D721Med (cell line): Measurements from ENCODE around the gene TBC1D1.

ENCODE experiments used
- DNase-seq: peaks from one replicate; pipeline ENCODE4 v3.0.0; 2011; ENCODE audit warnings: low spot score; ENCODE audit not compliant: insufficient read length
- FAIRE-seq: peaks from 2 replicates; lab custom pipeline; 2011; peaks lifted over from hg19 to GRCh38; lab: Jason Lieb, UNC
- TF ChIP-seq, protein P1 (sequence below): IDR thresholded peaks from 2 replicates; pipeline ENCODE4 v1.5.1; 2012; ENCODE audit warnings: mild to moderate bottlenecking, control low read depth; ENCODE audit not compliant: insufficient read depth; ENCODE audit errors: missing control alignments

TBC1D1 gene

DNA sequence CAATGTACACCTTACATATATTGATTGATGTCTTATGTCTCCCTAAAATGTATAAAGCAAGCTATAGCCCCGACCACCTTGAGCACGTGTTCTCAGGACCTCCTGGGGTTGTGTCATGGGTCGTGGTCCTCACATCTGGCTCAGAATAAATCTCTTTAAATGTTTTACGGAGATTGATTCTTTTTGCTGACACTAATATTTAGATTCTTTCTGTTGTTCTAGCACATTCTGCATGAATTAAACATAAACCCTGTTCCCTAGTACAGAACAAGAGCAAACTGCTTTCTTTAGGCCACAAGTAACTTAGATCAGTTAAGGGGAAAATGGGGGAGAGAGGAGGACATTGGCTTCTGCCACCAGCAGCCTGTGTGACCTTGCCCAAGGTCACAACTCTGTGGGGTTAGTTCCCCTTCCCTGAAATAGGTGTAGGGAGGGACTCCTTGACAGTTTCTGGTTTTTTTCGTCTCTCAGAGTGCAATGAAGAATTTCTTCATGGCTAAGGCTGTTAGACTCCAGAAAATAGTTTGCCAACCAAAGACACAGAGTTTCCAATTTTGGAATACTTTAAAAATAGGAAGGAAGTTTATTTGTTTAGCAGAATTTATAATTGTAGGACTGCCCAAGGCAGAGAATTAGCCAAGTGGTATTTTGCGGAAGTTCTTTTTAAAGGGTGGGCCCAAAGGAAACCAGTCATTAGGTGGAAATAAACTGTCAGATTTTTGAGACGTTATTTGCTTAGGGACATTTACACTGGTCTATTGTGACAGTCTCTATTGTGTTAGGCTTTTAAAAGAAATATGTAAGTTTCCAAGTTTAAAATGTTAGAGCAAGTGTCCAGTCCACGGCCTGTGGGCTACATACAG, 98.7 kb downstream of the TBC1D1 start:
- TF ChIP-seq, protein P1, sequence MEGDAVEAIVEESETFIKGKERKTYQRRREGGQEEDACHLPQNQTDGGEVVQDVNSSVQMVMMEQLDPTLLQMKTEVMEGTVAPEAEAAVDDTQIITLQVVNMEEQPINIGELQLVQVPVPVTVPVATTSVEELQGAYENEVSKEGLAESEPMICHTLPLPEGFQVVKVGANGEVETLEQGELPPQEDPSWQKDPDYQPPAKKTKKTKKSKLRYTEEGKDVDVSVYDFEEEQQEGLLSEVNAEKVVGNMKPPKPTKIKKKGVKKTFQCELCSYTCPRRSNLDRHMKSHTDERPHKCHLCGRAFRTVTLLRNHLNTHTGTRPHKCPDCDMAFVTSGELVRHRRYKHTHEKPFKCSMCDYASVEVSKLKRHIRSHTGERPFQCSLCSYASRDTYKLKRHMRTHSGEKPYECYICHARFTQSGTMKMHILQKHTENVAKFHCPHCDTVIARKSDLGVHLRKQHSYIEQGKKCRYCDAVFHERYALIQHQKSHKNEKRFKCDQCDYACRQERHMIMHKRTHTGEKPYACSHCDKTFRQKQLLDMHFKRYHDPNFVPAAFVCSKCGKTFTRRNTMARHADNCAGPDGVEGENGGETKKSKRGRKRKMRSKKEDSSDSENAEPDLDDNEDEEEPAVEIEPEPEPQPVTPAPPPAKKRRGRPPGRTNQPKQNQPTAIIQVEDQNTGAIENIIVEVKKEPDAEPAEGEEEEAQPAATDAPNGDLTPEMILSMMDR, result no peak
- DNase-seq, result no peak
- no peak for FAIRE-seq

DNA sequence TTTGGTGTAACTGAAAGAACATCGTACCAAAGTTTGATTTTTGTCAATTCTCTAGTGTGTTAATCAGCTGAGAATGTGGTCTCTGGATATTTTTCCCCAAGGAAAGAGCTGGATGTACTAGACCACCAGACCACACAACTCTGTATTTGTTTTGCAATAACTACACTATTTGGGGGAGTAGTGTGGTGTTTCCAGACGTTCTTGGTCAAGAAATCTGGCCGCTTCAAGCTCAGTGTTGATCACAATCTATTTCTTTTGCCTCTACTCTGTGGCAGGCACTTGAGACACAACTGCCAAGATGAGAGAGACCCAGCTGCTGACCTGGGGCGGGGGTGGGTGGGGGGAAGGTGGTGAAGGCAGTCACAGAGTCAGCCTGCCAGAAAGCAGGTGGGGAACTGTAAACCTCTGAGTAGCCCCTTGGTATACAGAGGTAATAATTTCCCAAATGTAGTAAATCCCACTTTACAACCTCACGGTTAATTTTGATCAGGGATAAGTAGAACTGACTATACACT, 99.9 kb downstream of the TBC1D1 start:
- TF ChIP-seq, protein P1, result no peak
- DNase-seq (no peak), FAIRE-seq (no peak)

DNA sequence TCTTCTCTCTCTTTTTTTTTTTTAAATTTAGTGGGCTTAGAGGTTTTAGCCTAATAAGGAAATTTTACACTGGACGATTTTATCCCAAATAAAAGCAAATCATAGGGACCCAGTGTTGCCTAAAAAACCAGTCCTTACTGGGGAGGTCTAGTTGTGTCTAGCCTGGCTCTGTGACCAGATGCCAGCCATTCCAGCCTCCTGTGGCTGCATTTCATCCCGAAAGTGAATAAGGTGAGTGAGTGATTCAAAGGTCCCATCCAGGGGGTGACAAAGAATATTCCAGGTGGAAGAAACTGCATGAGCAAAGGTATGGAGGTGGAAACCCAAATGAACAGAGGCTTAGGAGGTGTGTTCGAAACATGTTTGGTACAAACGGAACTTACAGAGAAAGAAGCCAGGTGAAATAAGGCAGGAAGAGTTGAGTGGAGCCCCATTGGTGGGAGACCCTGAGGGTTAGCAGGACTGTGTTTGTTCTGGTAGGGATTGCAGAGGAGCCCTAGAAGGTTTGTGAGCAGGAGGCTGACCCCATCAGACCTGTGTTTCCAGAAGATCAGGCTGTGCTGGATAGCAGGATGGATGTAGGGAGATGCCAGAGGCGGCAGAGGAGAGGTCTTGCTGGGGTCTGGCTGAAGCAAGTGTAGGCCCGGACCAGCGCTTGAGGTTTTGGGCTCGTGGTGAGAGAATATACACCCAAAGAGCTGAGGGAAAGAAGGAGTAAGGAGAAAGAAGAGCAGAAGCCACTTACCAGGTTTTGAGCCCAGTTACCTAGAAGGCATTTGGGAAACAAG, 100.9 kb downstream of the TBC1D1 start:
- no peak for DNase-seq
- TF ChIP-seq, protein P1, result no peak
- no peak for FAIRE-seq

DNA sequence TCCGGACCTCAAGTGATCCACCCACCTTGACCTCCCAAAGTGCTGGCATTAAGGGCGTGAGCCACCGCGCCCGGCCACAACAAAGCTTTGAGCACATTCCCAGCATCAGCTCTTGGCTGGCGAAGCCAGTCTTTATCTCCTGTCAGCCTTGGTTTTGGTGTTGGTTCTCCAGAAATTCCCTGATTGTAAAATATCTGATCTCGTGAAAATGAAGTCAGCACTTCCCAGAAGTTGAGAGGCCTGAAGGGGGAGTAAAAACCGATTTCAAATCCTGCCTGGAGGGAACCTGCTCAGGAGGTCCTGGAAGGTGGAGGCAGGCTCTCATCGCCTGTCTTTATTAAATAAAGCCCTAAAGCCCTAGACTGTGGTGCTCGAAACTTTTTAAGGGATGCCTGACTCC, 102.9 kb downstream of the TBC1D1 start:
- FAIRE-seq (no peak), DNase-seq (no peak)
- TF ChIP-seq, protein P1, result no peak

DNA sequence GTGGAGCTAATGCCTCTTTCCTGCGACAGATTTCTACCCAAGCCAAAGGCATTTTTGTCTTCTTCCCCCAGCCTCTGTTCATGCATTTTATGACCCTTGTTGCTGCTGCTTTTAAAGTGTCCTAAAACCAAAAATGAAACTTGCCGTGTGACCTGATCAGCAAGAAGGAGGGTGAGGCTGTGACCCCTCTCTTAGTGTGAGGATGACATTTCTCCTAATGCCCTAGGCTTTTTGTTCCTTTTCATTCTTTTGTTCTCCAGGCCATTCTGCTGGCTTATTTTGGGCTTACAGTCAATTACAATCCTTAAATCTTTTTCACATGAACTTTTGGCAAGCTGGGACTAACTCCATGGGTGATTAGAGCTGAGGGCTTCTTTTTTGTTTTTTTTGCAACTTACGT, 103.7 kb downstream of the TBC1D1 start:
- TF ChIP-seq, protein P1, result no peak
- FAIRE-seq, result no peak
- no peak for DNase-seq

DNA sequence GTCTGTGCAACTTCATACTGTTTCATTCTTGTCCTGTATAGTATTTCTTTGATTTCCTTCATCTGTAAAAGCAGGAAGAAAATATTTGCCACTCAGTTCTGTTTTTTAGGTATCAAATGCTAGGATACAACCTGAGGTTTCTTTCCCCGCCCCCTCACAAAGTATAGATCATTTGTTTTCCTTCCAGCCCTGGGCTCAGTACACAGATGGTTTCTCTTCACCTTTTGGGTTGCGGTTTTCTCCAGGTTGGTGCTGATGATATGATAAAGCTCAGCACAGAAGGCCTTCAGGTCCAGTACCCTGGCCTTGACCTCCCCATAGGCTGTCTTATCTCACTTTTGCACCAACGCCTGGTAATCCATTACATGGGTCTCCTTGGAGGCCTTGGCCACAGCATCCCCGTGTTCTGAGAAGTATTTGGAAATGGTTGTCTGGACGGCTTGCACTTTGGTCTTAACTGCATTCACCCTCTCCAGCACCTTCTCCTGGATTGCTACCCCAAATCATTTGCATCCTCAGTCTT, 104.5 kb downstream of the TBC1D1 start:
- DNase-seq, result no peak
- no peak for FAIRE-seq
- TF ChIP-seq, protein P1, result no peak
